AG04450 (cell line): ENCODE data around the gene EIF4E3. TPM values are rescaled to one million over a fixed set of nuclear protein-coding genes. Genes with fewer than 3 reads are reported as not detected.

Experiments used
- CTCF ChIA-PET: fragments of 300-600, 350-600 bp; formaldehyde crosslinking; extraction: SDS; loops from one replicate; lab custom pipeline; 2022; ENCODE audit warnings: antibody characterized with exemption, inconsistent platforms; lab: Charles Lee
- POLR2A ChIA-PET: fragments of 350-600 bp; formaldehyde crosslinking; extraction: SDS; loops from one replicate; lab custom pipeline; 2021; ENCODE audit warnings: antibody characterized with exemption, inconsistent platforms; lab: Yijun Ruan, JAX
- DNase-seq: peaks from one replicate; pipeline ENCODE4 v3.0.0-alpha.2; 2011; ENCODE audit warnings: low read depth, low spot score
- H3K27ac ChIP-seq: one replicate; pipeline ENCODE4 v1.5.1; 2012; ENCODE audit warnings: low read depth, low read length, control low read depth
- H3K27me3 ChIP-seq: one replicate; pipeline ENCODE4 v1.6.0; 2012; ENCODE audit warnings: low read length; ENCODE audit not compliant: control insufficient read depth, insufficient read depth
- H3K4me3 ChIP-seq: 2 replicates; pipeline ENCODE4 v1.5.1; 2011; ENCODE audit warnings: mild to moderate bottlenecking, low read depth, low read length, control low read depth
- H3K9me3 ChIP-seq: 2 replicates; pipeline ENCODE4 v1.5.1; 2012; ENCODE audit warnings: low read length; ENCODE audit not compliant: control insufficient read depth, insufficient read depth
- CTCF ChIP-seq: IDR thresholded peaks from 2 replicates; pipeline ENCODE4 v1.5.1; 2011; ENCODE audit warnings: low read depth, low read length, control low read depth, inconsistent platforms
- polyA plus RNA-seq: library from polyadenylated mRNA; depleted of rRNA; stranded (reverse); fragments of >200 nt; gene quantifications from 2 replicates; pipeline ENCODE4 v1.2.3, GENCODE V29; 2011

EIF4E3 gene
- polyA plus RNA-seq, 1 experiment: 2.3 TPM

GRCh38 chr3:71759401-71759800, 34.2 kb upstream of the EIF4E3 start:
- H3K4me3 ChIP-seq: no peak overlapping the region
- CTCF ChIA-PET: no interaction called here
- no peaks in the 10 kb centered on the region for H3K9me3 ChIP-seq
- H3K27ac ChIP-seq: no peak overlapping the region
- no peak for DNase-seq
- TF ChIP-seq CTCF: no peak
- POLR2A ChIA-PET: no interaction called here
- peaks cover 26% of the 10 kb centered on the region for H3K27me3 ChIP-seq

DNA sequence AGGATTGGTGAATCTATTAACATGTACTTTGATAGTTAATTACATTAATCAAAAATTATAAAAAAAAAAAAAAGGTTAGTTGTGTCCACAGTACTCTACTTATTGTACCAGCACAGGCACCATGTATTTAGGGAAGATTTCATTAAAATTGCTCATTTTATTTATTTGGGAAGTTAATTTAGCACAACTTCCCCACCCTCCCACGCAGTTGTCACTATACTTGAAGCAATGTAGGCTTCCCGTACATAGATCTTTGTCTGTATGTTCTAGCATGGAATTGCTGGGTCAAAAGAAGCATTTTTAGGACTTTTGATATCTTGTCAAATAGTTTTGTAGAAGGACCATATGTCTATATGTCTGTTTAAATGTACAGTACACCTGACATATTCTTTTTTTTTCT, 32.9 kb upstream of the EIF4E3 start:
- no peak for TF ChIP-seq CTCF
- Histone ChIP-seq H3K27me3 (peaks cover 28% of the 10 kb centered on the region), H3K9me3 (no peaks in the 10 kb centered on the region), H3K27ac (no peak overlapping the region), H3K4me3 (no peak overlapping the region)
- DNase-seq: no peak
- ChIA-PET POLR2A (no interaction called here), CTCF (no interaction called here)

GRCh38 chr3:71754610-71755253, 29.5 kb upstream of the EIF4E3 start:
- Histone ChIP-seq H3K9me3 (no peaks in the 10 kb centered on the region), H3K4me3 (no peak overlapping the region), H3K27me3 (peaks cover 46% of the 10 kb centered on the region), H3K27ac (no peak overlapping the region)
- CTCF ChIA-PET: interaction anchor here (0.9 kb wide), 1 partner anchor 25 kb away, joined by 3 read pairs; no protein-coding TSS in a partner anchor
- TF ChIP-seq CTCF: no peak
- no peak for DNase-seq
- POLR2A ChIA-PET: no interaction called here

GRCh38 chr3:71753701-71754609, 28.8 kb upstream of the EIF4E3 start, which contains the start of gene GPR27:
GPR27 (plus strand) TSS chr3:71753855; CDS start chr3:71754050, 195 bp downstream.
- ChIA-PET POLR2A (no interaction called here), CTCF (no interaction called here)
- Histone ChIP-seq H3K27ac (no peak within 1 kb of the TSS), H3K27me3 (peaks cover 43% of the 10 kb centered on the region), H3K4me3 (peak within 1 kb of the TSS; percentile 20; the same call in 1 of the 2 replicates), H3K9me3 (no peaks in the 10 kb centered on the region)
- TF ChIP-seq CTCF: no peak
- DNase-seq: no peak
